Measurements from ENCODE around the gene WNT7B.

DNA sequence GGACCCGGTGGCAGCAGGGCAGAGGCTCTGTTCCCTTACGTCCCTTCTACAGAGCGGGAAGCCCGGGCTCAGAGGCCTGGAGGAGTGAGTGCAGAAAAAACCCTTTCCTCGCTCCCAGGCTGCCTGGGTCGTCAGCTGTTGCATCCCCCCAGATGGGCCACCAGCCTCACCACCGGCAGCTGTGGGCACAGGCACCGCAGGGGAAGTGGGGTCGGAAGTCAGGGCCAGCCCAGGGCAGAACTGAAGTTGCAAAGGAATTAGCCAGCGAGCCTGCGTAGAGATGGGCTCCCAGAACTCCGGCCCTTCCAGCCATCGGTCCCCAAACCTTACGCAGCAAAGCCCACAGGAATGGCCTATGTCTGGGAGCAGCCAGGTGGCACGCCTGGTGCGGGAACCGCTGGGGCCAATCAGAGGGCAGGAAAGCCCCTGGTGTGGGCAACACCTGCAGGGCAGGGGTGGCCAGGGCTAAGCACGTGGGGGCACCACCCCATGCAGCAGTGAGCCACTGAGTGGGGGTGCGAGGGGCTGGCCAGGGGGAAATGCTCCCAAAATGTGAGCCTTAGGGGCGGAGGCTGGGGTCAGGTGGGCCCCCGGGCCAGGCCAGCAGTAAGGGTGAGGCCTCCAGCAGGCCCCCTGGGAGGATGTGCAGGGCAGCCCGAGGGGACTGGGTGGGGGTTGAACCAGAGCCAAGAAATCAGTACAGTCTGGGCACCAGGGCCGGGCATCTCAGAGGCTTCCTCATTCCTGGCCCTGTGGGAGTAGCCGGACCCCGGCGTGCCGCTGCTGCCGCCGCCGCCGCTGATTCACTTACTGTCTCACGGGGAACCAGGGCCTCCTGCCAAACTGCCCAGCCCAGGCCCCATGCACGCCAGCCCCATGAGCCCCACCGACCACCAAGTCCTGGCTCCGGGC, 58.2 kb downstream of the WNT7B start:
- TF ChIP-seq SP1 (IDR thresholded peaks at IDR 0.05) (no peak), ARNT (IDR thresholded peaks at IDR 0.05) (no peak), FOXM1 (IDR thresholded peaks at IDR 0.05; ENCODE audit: borderline replicate concordance) (no peak), SUZ12 (IDR thresholded peaks at IDR 0.05) (no peak), BHLHE40 (IDR thresholded peaks at IDR 0.05; ENCODE audit: borderline replicate concordance) (no peak), ZNF384 (IDR thresholded peaks at IDR 0.05) (no peak), LEF1 (IDR thresholded peaks at IDR 0.05; ENCODE audit: borderline replicate concordance) (no peak), ELF4 (IDR thresholded peaks at IDR 0.05) (no peak), FOXA1 (IDR thresholded peaks at IDR 0.05) (no peak), HDGF (IDR thresholded peaks at IDR 0.05; ENCODE audit: borderline replicate concordance) (no peak), TARDBP (IDR thresholded peaks at IDR 0.05) (no peak), L3MBTL2 (conservative IDR thresholded peaks at IDR 0.05) (no peak)
- TF ChIP-seq, protein P1, sequence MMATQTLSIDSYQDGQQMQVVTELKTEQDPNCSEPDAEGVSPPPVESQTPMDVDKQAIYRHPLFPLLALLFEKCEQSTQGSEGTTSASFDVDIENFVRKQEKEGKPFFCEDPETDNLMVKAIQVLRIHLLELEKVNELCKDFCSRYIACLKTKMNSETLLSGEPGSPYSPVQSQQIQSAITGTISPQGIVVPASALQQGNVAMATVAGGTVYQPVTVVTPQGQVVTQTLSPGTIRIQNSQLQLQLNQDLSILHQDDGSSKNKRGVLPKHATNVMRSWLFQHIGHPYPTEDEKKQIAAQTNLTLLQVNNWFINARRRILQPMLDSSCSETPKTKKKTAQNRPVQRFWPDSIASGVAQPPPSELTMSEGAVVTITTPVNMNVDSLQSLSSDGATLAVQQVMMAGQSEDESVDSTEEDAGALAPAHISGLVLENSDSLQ (IDR thresholded peaks at IDR 0.05): no peak

All from HEK293T (cell line).